GM19351 (cell line): Measurements from ENCODE around the gene ZFYVE26.
"Not testable (repeated sequence)": the region's sequence is repeated elsewhere in the genome, so short reads cannot be mapped to it uniquely, and the experiment has no call there.

ENCODE experiments used
- ATAC-seq: cut with Tn5 transposase; IDR thresholded peaks from one replicate; pipeline ENCODE4 v1.9.1; 2021; ENCODE audit warnings: mild to moderate bottlenecking, moderate library complexity; ENCODE audit not compliant: unreplicated experiment

ZFYVE26 gene

GRCh38 chr14:67717048-67717447 is 99.3 kb downstream of the ZFYVE26 start:
- ATAC-seq, result no peak

- no peak for ATAC-seq
Measured at GRCh38 chr14:67710209-67710608, 106.2 kb downstream of the ZFYVE26 start.

GRCh38 chr14:67709796-67710195 is 106.6 kb downstream of the ZFYVE26 start:
- not testable (repeated sequence) for ATAC-seq

- ATAC-seq, result not testable (repeated sequence)
Measured at GRCh38 chr14:67709346-67709745, 107.0 kb downstream of the ZFYVE26 start.

- no peak for ATAC-seq
Measured at GRCh38 chr14:67705211-67705610, 111.2 kb downstream of the ZFYVE26 start.

GRCh38 chr14:67704484-67705089 is 111.8 kb downstream of the ZFYVE26 start:
- no peak for ATAC-seq

- ATAC-seq, result no peak
Measured at GRCh38 chr14:67703997-67704396, 112.4 kb downstream of the ZFYVE26 start.

GRCh38 chr14:67701492-67701891 is 114.9 kb downstream of the ZFYVE26 start, which contains the start of gene RDH12:
Gene RDH12 (plus strand): TSS chr14:67701886. CDS start chr14:67722643, 20,757 bp downstream.
- ATAC-seq, result not testable (repeated sequence)

- no peak for ATAC-seq
Measured at GRCh38 chr14:67698179-67698578, 118.2 kb downstream of the ZFYVE26 start.

GRCh38 chr14:67697006-67697405 is 119.4 kb downstream of the ZFYVE26 start:
- ATAC-seq, result no peak
